Inflammatory macrophage treated with lipopolysaccharide for 1 hour (primary cell): Measurements from ENCODE around the gene ARHGEF40.

ENCODE experiments used
- DNase-seq, 2 donors: peaks; one replicate each; pipeline ENCODE4 v3.0.0-alpha.2; 2020 to 2022

ARHGEF40 gene

DNA sequence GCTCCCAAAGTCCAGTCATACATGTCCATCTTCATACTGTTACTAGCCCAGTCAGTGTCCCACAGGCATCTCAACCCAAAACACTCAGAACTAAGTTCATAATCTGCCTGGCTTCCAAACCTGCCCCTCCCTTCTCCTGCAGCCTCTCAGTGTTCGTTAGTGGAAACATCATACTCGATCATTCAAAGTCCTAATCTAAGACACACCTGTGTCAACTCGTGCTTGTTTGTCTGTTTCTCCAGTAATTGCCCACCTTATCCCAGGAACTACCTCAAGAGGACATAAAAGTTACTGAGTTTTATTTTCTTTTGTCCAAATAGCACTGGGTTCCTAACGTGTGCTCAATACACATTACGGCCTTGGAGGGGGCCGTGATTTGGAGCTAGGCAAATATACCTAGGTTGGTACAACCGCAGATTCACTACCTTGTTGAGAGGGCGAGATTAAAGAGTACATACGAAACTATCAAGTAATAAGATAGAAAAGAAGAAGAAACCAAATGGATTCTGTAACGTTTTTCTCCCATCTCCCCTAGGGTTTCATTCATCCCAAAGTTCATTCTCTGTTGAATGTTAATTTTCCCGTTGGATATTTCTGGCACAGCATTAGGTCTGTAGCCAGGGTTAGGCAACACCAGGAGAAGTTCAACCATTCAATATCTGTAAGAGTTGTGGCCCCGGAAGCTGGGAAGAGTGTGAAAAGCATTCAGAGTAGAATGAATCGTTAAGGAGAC lies 9.3 kb upstream of the ARHGEF40 start:
- no peak for DNase-seq

DNA sequence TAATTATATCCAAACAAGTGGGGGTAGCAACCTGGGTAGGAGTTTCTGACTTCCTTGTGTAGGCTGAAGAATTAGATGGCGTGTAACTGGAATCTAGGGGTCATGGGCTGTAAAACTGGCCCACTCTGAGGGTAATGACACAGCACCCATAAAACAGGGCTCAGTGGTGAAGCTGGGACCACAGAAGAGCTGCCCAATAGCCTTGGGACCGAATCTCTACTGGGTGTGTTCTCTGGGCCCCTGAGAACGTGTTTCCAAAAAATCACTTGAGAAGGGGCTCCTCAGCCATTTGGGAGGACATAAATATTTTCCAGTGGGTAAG lies 8.8 kb upstream of the ARHGEF40 start:
- no peak for DNase-seq

- no peak for DNase-seq
Measured at GRCh38 chr14:21063479-21063878, 6.6 kb upstream of the ARHGEF40 start.

DNA sequence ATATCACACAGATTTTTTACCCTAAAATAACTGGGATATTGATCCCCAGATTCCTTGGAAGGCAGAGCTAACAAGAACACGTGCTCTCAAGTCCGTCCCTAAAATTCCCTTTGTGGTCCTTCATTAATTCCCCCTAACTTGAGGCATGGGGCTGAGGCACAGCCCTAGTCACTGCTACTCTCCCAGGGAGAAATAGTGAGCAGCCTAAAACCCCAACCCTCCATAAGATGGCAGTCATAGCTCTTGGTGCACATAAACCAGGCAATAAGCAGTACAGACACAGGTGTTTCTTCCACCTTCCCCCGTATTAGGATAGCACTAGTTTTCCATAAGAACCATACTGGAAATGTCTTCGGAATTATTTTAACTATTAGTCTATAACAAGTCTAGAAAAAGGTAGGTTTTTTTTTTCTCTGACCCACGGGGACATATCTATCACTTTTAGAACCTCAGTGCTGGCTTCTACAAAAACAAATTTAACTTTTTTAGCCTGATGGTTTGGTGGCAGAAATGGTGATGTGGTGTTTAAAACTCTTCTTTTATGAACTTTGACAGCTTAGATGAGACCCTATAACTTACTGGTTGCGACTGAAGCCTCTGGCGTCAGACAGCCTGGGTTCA lies 3.1 kb upstream of the ARHGEF40 start:
- DNase-seq, result no peak

- DNase-seq, result peak; percentile 38 to 74
Measured at GRCh38 chr14:21068521-21069387, 1.4 kb upstream of the ARHGEF40 start.

DNA sequence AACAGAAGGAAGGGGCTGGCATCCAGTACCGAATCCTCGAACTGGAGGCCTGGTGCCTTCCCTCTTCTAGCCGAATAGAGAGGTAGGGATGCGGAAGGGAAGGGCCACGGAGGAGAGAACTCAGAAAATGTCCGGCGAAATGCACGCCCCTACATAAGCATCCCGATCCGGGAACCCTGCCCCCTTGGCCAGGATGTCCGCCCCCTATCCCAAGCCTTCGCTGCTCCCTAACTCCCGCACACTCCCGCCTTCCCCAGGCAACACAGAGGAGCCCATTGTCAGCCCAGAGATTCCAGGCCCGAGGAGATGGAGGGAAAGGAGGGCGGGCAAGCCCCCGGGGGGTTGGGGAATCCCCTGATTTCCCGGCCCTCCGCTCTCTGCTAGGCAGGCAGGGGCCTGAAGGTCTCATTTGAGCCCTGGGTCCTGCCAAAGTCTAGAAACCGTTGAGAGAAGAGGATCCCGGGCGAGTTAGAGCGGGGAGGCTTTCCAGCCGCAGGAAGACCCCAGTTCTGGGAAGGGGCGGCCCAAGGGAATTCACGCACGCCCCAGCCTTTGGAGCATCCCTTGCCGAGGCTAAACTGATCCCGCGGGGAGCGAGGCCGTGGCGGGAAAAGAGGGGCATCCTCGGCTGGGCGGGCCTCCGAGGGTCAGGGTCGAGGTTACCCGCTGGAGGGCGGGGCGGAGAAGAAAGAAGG lies 569 bp upstream of the ARHGEF40 start:
- no peak for DNase-seq

DNA sequence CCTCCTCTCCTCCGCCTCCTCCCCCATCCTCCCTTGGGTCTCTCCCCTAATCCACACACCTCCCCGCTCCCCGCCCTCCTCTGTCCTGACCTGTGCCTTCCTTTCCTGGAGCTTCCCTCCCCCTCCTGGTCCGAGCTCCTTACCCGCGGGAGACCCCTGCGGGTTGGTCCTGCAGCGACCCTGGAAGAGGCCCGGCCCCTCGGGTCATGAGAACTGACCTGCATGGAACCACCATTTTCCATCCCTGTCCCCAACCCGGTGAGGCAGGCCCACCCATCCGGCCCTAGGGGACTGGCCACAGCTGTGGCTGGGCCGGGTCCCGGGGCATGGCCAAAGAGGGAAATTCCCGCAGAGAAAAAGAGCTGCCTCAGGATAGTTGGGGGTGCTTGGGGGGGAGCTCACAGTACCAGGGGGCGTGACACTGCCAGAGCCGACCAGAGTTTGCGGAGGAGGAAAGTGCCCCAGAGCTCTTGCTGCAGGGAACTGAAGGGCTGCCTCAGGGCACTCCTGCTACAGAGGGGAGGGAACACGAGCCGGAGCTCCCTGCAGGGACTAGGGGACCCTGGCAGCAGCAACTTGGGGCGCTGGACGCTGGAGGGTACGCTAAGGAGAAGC lies 613 bp downstream of the ARHGEF40 start:
- DNase-seq, result peak in 1 of 2 donors; percentile 49

DNA sequence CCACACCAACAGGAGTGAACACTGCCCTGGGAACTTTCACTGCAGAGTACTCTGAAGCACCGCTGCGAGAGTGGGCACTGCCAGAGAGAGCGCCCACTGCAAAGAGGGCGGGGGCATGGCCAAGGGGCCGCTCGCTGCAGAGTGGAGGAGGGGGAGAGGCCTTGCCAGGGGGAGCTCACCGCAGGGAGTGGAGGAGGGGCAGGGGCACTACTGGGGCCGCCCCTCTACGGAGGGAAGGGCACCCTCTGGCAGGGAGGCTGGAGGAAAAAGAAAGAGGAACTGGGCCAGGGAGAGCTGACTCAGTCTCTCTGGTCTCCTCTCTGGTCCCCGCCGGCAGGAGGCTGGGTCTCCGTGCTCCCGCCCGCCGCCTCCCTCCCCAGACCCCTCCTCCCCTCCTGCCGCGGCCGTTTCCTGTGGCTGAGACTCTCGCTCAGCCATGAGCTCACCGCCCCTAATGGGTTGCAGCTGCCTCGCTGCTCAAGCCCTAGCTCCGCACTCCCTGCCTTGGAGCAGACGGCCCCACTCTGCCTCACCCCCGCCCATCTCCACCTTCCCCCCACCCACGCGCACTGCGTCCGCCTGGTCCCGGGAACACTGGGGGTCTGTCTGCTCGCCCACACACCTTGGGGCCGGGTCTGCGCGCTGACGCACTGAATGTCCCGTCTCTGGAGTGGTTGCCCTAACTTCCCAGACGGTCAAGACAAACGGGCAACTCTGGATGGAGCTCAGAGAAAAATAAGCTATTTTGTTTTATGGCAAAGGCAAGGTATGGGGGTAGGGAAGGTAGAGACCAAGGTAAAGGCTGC lies 1.3 kb downstream of the ARHGEF40 start:
- peak; percentile 57 to 61 for DNase-seq

DNA sequence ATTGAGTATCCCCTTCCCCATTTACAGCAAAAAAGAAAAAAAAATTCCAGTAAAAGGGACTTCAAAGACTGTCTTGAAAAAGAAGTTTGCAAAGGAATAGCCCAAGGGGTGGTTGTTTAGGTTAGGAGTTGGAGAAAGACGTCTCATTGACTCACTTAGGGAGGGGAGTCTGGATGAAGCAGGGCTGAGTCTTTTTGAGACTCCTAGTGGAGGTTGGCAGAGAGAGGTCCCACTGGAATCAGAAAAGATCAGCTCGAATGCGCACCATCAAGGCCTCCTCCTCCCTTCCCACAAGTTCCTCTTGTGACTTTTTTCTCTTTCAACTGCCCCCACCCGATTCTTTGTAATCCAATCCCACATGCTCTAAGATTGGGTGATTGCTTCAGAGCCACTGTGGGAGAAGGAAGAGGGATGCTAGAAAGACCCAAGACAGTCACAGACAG lies 1.9 kb downstream of the ARHGEF40 start:
- DNase-seq, result peak; percentile 79 to 89

GRCh38 chr14:21072781-21073339 lies 2.8 kb downstream of the ARHGEF40 start:
- DNase-seq, result no peak

DNA sequence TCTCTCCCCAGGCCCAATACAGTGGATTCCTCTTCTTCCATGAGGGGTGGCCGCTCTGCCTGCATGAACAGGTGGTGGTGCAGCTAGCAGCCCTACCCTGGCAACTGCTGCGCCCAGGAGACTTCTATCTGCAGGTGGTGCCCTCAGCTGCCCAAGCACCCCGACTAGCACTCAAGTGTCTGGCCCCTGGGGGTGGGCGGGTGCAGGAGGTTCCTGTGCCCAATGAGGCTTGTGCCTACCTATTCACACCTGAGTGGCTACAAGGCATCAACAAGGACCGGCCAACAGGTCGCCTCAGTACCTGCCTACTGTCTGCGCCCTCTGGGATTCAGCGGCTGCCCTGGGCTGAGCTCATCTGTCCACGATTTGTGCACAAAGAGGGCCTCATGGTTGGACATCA lies 3.8 kb downstream of the ARHGEF40 start:
- DNase-seq, result no peak

DNA sequence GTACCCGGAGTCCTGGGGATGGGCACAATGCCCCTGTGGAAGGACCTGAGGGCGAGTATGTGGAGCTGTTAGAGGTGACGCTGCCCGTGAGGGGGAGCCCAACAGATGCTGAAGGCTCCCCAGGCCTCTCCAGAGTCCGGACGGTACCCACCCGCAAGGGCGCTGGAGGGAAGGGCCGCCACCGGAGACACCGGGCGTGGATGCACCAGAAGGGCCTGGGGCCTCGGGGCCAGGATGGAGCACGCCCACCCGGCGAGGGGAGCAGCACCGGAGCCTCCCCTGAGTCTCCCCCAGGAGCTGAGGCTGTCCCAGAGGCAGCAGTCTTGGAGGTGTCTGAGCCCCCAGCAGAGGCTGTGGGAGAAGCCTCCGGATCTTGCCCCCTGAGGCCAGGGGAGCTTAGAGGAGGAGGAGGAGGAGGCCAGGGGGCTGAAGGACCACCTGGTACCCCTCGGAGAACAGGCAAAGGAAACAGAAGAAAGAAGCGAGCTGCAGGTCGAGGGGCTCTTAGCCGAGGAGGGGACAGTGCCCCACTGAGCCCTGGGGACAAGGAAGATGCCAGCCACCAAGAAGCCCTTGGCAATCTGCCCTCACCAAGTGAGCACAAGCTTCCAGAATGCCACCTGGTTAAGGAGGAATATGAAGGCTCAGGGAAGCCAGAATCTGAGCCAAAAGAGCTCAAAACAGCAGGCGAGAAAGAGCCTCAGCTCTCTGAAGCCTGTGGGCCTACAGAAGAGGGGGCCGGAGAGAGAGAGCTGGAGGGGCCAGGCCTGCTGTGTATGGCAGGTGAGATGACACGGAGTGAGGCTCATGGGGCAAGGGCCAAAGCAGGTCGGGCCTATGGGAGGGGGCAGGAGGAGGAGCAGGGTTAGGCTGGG lies 4.5 kb downstream of the ARHGEF40 start:
- DNase-seq, result no peak

DNA sequence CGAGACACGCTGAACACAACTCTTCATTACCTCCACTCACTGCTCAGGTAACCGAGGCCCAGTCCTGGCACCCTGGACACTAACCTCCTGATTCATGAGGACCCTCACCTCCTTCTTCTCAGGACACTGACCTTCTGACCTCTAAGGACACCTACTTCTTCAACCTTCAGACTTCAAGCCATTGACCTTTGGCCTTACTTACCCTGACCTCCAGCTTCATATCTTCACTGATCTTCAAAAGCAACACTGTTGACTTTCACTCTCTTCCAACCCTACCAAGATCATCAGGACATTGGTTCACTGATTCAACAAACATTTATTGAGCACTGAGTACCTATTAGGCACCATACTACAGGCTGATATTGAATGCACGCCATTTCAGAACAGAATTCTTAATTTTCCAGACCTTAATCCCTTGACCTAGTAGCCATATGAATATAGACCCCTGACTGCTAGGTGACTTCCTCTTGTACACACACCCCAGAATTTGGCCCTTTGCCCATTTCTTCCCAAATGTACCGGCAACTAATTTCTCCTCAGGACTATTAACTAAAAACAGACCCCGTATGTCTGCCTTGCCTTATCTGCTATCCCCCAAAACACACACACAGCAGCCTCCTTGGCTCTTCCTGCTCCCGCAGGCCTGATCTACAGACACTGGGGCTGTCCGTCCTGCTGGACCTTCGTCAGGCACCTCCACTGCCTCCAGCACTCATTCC lies 5.8 kb downstream of the ARHGEF40 start:
- DNase-seq, result no peak

DNA sequence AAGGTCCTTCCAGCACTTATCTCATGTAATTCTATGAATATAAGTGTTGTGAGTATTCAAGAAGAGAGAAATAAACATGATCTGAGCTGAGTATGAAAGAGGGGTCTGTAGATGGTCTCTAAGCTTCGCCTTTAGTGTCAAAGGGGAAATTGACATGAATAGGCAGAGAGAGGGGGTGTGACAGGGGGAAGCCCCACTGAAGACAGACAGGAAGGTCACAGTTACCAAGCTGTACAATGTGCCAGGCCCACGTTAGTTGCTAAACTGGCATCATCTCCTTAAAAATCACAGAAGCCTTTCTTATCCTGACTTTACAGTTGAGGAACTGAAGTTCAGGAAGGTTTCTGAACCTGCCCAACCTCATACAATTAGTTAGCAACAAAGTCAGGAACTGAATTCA lies 7.6 kb downstream of the ARHGEF40 start:
- DNase-seq, result no peak

- DNase-seq, result no peak
Measured at GRCh38 chr14:21078287-21078686, 8.2 kb downstream of the ARHGEF40 start.

GRCh38 chr14:21078726-21079125 lies 8.6 kb downstream of the ARHGEF40 start:
- DNase-seq, result no peak

DNA sequence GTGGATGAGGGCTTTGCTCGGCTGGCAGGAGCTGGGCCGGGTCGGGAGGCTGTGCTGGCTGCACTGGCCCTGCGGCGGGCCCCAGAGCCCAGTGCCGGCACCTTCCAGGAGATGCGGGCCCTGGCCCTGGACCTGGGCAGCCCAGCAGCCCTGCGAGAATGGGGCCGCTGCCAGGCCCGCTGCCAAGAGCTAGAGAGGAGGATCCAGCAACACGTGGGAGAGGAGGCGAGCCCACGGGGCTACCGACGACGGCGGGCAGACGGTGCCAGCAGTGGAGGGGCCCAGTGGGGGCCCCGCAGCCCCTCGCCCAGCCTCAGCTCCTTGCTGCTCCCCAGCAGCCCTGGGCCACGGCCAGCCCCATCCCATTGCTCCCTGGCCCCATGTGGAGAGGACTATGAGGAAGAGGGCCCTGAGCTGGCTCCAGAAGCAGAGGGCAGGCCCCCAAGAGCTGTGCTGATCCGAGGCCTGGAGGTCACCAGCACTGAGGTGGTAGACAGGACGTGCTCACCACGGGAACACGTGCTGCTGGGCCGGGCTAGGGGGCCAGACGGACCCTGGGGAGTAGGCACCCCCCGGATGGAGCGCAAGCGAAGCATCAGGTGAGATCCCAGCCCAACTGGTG lies 11.5 kb downstream of the ARHGEF40 start:
- DNase-seq, result no peak

GRCh38 chr14:21083565-21084325 lies 13.6 kb downstream of the ARHGEF40 start:
- DNase-seq, result no peak

- no peak for DNase-seq
Measured at GRCh38 chr14:21084396-21084795, 14.3 kb downstream of the ARHGEF40 start.
